Measurements from ENCODE around the gene VWF. TPM values are rescaled to one million over a fixed set of nuclear protein-coding genes. Genes with fewer than 3 reads are reported as not detected.
A peak's percentile ranks its signal among the peaks of the same experiment; 100 is the strongest.
"Not testable (repeated sequence)": the region's sequence is repeated elsewhere in the genome, so short reads cannot be mapped to it uniquely, and the experiment has no call there.

The VWF gene
- 0.16 TPM in 2 replicates for total RNA-seq
- polyA plus RNA-seq (2012) = 0.30 TPM

GRCh38 chr12:6124411-6125309, at the start of gene VWF:
Gene VWF (minus strand): TSS chr12:6124670. CDS start chr12:6123196, 1,474 bp downstream.
- peak; percentile 55 for DNase-seq (ENCODE audit: low read depth)

- no peak for DNase-seq (ENCODE audit: low read depth)
Observed at GRCh38 chr12:6172862-6173261, 48.4 kb upstream of the VWF start.

- no peak for DNase-seq (ENCODE audit: low read depth)
Observed at GRCh38 chr12:6172086-6172485, 47.6 kb upstream of the VWF start.

- DNase-seq (ENCODE audit: low read depth) = peak; percentile 41
Observed at GRCh38 chr12:6171409-6172015, 47.0 kb upstream of the VWF start.

GRCh38 chr12:6167327-6168280, 43.1 kb upstream of the VWF start:
- peak; percentile 98 for DNase-seq (ENCODE audit: low read depth)

- no peak for DNase-seq (ENCODE audit: low read depth)
Observed at GRCh38 chr12:6166808-6167207, 42.3 kb upstream of the VWF start.

- no peak for DNase-seq (ENCODE audit: low read depth)
Observed at GRCh38 chr12:6165395-6165794, 40.9 kb upstream of the VWF start.

GRCh38 chr12:6163416-6164060, 39.1 kb upstream of the VWF start:
- no peak for DNase-seq (ENCODE audit: low read depth)

- peak; percentile 31 for DNase-seq (ENCODE audit: low read depth)
Observed at GRCh38 chr12:6161124-6161882, 36.8 kb upstream of the VWF start.

GRCh38 chr12:6160049-6160649, 35.7 kb upstream of the VWF start:
- not testable (repeated sequence) for DNase-seq (ENCODE audit: low read depth)

- not testable (repeated sequence) for DNase-seq (ENCODE audit: low read depth)
Observed at GRCh38 chr12:6159166-6160011, 34.9 kb upstream of the VWF start.

- DNase-seq (ENCODE audit: low read depth) = no peak
Observed at GRCh38 chr12:6158749-6159148, 34.3 kb upstream of the VWF start.

GRCh38 chr12:6158255-6158654, 33.8 kb upstream of the VWF start:
- no peak for DNase-seq (ENCODE audit: low read depth)

- DNase-seq (ENCODE audit: low read depth) = no peak
Observed at GRCh38 chr12:6157482-6157881, 33.0 kb upstream of the VWF start.

- no peak for DNase-seq (ENCODE audit: low read depth)
Observed at GRCh38 chr12:6154730-6155459, 30.4 kb upstream of the VWF start.

GRCh38 chr12:6148722-6149121, 24.3 kb upstream of the VWF start:
- not testable (repeated sequence) for DNase-seq (ENCODE audit: low read depth)

GRCh38 chr12:6148061-6148460, 23.6 kb upstream of the VWF start:
- DNase-seq (ENCODE audit: low read depth) = no peak

- no peak for DNase-seq (ENCODE audit: low read depth)
Observed at GRCh38 chr12:6146951-6147350, 22.5 kb upstream of the VWF start.
